Measurements from ENCODE around the gene MCOLN3.

The MCOLN3 gene, protein sequence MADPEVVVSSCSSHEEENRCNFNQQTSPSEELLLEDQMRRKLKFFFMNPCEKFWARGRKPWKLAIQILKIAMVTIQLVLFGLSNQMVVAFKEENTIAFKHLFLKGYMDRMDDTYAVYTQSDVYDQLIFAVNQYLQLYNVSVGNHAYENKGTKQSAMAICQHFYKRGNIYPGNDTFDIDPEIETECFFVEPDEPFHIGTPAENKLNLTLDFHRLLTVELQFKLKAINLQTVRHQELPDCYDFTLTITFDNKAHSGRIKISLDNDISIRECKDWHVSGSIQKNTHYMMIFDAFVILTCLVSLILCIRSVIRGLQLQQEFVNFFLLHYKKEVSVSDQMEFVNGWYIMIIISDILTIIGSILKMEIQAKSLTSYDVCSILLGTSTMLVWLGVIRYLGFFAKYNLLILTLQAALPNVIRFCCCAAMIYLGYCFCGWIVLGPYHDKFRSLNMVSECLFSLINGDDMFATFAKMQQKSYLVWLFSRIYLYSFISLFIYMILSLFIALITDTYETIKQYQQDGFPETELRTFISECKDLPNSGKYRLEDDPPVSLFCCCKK

DNA sequence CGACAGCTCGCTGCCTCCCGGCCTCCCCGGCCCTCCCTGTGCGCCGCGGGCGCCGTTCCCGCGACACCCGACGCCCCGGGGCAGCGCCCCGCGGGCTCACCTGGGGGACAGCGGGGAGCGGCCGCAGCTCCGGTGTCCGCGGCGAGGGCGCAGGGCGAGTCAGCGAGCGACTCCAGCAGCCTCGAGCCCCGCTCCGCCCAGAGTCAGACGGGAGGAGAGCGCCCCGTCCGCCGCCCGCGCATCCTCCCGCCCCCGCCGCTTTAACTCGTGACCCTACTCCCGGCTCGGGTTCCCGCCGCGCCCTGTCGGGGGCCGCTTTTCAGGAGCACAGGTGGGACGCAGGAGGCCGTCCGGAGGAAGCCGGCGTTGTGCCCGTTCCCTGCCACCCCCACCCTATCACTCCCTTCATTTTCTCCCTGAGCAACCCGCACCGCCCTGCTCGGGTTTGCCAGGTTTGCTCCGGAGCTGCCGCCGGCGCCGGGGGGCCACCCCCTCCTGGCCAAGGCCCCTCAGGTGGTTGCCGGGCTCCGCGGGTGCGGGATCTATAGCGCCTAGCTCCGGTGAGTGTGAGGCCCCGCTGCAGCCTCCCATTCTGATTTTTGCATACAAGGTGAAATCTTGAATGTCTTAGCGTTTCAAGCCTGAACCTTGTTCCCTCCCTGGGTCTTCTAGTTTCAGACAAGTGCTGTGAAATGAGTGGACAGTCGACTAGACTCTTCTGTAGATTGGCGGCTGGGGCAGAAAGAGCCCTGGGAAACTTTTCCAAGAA, at the start of gene MCOLN3:
Gene MCOLN3, minus strand, starts transcription at position 205 of the 769 bp plus-strand sequence. CDS start 3,140 bp downstream, outside the sequence.
- DNase-seq, result no peak

DNA sequence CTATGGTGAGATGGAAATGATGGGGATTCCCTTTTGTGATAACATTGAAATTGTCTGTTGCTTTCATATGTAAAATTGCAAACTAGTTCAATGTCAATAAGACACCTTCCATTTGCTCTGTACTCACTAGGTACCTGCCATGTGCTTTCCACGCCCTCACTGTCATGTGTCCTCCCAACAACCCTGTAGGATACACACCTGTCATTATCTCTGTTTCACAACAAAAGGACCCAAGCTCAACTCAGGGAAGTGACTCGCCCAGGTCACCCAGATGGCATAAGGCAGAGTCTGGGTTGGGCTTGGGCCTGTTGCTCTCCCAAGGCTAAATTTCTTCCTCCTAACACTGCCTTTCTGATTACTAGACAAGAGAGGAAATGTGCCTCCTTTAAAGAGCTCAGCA, 45.3 kb upstream of the MCOLN3 start:
- no peak for DNase-seq

DNA sequence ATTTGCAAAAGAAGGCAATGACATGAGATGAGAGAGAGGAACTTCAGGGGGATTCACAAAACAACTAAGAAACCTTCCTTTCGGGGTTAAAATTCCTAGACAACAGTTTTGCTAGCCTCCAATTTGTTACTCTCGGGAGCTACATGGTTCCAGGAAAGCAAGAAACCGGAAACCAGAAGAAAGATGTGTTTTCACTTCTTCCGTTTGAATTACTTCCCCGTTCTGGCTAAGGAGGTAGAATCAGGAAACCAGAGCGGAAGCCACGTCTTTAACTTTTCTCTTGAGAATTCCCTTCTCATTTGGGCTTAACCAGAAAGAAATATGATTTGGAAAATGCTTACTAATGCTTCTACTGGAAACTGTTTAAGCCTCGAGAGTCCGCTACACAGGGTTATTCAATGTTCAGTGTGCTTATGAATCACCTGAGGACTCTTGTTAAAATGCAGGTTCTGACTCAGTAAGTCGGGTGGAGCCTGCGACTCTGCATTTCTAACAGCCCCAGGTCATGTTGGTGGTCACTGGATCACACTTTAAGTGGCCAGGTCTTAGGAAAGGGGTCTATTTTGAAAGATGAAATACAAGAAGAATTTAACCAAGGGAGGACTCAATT, 43.5 kb upstream of the MCOLN3 start:
- no peak for DNase-seq

DNA sequence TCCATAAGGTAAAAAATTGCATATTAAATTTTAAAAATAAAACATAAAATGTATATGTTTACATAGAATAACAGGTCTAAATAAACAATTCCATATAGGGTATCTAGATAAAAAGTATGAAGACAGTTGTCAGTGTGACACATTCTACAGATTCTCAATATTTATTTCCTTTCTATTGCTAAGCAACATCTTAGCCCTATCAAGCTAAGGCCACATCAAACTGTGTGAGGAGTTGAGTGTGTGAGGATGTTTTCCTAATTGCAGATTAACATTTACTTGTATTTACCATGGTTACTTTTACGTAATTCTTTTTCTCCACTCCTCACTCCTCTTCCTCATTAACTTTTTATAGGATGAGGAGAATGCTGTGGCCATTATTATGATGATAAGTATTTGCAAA, 41.9 kb upstream of the MCOLN3 start:
- no peak for DNase-seq

DNA sequence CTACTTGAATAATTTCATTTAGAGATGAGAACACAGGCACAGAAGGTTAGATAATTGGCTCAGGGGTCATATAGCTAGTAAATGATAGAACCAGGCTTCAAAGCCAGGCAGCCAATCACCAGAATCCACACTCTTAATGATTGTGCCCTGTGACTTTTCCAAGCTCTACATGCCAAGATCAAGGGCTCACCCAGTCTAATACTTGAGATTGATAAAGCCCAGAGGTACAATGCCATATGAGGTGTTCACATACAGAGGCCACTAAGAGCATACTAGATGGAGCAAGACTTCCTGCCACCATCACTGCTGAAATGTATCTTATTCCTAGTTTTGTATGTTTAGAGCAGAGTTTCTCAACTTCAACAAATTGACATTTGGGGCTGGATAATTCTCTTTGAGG, 40.9 kb upstream of the MCOLN3 start:
- no peak for DNase-seq

DNA sequence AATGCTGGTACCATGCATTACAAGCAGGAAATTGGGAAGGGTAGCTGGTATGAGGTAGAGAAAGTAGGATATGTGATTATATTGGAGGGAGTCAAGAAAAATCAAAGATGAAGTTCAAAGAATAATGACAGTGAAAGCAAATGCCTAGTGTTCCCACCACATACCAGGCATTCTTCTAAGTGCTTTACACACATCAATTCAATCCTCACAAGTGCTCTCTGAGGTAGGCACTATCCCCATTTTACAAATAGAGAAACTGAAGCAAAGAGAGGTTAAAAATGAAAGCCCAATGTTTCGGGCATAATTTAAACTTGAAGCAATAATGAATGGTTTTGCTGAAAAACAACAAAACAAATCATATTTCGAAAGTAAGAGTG, 40.1 kb upstream of the MCOLN3 start:
- DNase-seq, result no peak

DNA sequence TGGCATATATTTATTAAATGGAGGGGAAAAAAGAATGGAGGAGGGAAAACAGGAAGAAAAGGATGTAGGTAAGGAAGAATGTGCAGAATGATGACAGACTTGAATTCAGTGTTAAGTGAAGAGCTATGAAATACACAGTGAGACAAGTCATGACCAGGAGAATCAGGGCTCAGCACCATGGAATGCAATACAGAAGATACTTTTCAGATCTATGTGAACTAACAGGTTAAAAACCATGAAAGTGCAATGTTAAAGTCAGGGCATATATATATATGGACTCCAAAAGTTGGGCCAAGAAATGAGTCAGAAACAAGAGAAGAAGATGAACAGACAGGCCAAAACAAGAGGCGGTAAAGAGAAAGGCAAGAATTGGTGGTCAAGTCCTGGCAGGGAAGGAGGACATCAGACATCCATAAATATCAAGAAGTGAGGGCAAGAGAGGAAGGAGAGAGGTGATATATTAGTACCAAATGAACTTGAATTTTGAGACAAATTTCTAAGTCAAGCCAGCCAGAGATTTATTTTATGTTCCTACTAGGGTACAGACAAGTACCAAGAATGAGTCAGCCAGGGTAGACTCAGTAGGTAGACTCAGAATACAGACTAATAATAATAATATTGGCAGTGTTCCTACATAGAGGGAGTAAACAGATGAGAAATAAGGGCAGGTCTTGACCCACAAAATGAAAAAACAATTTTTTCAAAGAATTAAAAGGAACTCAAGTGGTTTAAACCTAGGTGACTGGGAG, 39.5 kb upstream of the MCOLN3 start:
- DNase-seq, result no peak

DNA sequence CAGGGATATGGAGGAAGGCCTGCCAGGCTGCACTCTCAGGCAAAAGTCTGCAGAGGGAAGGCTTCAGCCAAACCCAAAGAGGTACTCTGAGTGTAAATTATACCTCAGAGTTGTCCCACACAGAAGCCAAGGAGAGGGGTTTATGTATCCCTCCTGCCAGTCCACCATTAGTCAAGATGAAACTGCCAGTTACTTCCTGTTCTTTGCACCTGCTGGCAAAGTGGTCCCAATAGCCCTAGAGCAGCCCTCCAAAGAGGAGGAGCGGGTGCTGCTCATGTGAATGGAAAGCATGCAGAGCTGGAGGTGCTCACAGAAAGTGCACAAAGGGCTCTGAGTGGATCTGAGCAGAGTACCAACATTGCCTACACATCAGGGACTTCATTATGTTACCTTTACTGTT, 37.1 kb upstream of the MCOLN3 start:
- no peak for DNase-seq

DNA sequence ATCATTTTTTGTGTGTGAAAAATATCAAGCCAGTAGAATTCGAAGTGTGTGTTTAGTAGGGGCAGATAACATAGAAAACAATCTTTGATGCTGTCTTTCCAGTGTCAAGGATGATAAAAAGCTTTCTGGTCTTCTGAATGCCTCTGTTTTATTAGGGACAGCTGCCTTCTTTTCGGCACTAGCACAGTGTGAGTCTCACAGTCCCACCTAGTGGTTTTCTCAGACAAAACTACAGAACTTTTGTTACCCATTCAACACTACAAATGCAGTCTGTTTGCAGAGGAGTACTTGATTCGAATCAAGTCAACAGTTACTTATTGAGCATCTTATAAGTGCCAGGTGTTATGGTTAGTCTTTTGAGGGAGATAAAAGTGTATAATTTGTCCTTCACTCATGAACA, 30.6 kb upstream of the MCOLN3 start:
- DNase-seq, result no peak

DNA sequence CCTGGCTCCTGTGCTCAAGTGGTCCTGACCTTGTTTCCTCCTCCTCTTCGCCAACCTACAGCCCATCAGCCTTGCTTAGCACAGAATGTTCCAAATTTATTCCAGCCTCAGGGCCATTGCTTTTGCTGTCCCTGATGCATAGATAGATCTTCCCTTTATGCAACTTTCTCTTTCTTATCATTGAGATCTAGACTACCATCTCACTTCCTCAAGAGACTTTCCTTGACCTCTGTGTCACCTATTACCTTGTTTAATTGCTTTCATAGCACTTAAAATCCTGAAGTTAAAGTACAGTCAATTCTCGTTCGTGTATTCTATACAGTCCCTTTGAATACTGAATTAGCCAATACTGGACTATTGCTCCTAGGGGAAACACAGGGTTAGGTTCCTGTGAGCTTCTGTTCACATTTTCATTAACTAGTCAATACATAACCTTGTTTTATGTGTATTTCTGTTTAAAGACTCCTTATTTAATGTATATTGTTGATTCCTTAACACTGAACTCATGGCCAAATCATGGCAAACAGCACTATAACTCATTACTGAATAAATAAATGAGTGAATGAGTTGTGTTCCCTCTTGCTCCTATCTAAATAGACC, 26.2 kb upstream of the MCOLN3 start:
- DNase-seq, result no peak

DNA sequence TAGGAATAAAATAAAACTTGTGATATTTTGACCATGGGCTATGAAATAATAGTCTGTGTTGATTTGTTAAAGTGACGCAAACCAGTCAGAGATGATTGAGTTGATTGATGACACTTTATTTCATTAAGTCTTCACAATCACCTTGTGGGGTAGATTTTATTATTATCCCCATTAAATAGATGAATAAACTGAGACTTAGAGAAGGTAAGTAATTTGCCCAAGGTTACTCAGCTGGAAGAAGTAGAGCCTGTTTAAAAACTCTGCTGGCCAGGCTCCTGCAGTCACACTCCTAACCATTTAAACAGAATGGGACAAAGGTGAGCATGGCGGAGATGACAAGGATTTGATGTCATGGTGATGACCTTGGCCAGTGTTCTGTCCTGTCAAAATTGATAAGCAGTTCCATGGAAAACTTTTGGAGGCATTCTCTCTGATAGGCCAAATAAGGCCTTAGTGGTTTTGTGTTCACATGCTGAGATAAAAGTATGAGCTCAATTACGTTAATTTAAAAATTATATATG, 22.7 kb upstream of the MCOLN3 start:
- no peak for DNase-seq

DNA sequence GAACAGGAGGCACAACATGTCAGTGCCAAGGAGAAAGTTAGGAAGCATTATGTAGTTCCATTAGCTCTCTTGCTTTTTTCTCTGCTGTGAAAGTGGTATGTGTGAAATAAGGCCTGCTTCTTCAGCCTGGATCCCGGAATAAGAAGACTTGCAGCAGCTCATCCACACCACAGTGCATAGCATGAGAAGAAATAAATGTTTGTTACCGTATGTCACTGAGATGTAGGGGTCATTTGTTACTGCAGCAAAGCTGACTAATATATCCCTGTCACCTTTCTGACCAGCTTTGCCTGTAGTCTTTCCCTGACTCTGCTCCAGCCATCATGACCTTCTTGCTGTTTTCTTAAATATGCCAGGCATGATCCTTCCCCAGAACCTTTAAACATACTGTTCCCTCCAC, 20.5 kb upstream of the MCOLN3 start:
- DNase-seq, result no peak

DNA sequence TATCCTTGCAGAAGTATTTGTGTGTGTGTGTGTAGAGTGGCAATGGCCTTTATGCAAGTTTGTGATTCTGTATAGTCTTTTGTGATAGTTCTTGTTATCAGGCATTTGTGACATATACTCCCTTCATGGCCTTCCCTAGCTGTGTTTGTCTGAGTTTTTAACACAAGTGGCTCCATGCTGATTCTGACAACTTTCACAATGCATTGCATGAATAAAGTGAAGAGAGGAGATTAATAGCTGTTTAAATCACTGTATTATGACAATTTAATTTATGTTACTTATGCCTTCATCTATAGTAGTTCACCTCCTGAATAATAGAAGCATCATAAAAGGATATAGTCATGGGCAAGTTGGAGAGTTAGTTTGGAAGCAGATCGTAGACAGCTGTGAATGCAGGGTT, 17.2 kb upstream of the MCOLN3 start:
- DNase-seq, result no peak

DNA sequence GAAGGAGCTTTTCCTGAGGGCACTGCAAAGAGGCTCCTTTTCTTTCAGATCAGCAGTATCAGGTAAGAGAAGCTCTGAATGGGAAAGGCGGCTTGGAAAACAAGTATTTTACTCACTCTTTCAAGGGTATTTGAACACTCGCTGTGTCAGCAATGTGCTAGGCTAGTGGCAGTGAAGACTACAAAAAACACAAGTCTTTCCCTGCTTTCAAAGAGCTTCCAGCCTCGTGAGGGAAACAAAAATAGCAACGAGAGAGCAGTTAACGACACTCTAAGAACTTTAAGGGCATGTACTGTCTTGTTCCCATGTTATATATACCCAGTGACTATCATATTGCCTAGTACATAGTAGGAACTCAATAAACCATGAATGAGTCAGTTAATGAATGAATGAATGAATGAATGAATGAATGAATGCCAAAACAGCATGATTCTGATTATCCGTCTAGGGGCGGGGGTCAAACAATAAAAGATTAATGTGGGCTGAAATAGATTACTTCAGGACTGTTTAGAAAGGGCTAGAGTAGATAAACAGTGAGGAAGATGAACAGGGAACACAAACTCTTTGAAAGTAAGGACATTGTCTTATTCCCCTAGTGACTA, 14.2 kb upstream of the MCOLN3 start:
- no peak for DNase-seq

DNA sequence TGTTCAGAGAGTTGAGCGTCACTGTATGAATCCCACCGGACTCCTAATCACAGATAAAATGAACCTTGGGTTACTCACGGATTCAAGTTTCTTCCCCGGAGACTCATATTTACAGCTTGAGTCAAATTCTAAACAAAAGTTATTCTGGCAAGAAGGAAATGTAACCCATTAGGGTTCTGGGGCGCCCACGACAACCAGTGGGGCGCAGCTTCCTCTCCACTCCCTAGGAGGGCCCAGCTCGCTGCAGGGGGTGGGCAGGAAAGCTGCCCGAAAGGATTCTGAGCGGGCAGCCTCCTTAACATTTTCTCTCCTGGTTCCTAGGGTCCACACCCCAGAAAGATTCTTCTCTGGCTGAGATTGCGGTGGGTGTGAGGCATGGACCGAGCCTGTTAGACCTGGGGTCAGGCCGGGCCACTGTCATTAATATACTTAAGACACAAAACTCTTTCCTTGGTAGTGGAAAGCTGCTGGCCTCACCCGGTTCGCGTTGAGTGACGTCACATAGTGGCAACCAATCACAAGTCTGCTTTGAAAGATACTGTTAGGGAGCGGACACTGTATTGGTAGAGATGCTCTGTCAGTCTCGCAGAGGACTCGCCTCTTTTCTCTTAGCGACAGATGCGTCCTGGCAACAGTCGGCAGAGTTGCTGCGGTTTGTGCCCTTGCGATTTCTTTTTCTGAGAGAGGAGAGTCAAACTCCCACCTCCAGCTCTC, 13.6 kb upstream of the MCOLN3 start:
- DNase-seq, result peak; percentile 87

DNA sequence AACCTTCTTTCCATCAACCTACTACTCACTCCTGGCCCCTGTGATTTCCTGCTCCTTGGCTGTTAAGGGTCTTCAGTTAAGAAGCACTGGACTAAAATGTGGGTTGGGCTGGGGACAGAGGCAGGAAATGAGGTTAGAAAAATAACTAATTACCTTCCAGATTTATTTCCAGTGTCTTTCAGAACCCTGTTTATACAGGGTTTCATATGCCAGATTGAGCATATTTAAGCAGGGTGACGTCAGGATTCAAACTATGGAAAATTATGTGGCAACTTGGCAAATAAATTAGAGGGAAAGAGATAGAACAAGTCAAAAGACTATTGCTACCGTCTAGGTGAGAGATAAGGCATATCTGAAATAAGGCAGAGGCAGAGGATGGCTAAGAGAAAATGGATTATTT, 11.7 kb upstream of the MCOLN3 start:
- DNase-seq, result no peak

DNA sequence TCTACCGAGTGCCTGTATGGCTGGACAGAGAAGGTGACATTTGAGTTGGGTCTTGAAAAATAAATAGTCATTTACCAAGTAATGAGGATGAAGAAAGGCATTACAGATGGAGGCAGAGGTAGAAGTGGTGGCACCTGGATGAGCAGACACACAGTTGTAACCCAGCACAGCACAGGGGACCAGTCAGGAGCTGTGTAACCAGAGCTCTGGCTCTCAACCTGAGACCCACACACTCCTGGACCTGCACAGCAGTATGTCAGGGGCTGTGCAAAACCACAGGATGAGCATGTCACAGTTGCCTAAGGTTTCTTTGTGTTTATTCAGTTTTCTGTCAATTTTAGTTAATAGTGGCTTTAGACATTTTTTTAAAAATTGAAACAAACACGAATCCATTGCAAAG, 11.3 kb upstream of the MCOLN3 start:
- no peak for DNase-seq

DNA sequence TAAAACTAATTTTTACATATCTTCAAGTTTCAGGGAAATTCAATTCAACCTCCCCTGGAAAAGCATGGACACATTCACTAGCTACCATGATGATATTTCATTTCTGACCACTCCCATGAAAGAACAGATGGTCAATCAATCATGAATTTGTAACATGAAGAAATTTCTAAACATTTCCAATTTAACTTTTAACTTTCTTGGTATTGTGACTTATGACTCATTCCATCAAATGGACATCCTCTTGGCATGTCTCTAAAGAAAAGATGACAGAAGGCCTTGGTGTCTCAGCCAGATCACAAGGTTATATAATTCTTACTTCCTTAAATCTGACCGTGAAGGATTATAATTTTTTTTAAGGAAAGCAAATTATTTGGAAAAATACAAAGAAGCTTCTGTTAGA, 10.5 kb upstream of the MCOLN3 start:
- DNase-seq, result no peak

DNA sequence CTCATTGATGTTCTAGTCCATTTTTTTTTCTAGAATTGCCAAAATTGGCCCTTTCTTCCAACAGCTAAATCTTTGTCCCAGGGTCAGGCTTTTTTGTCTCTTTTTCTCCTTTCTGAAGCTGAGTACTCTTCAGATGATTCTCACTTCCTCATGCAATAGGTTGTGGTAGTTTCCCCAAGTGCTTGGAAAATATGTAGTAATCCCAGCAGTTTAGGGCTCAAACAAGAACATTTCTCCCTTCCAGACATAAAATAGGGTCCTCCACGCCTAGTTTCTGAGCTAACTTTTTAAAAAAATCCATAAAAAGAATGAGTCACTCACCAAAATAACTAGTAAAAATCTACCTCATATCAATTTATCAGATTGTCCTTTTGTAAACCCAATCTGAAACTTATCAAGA, 10.0 kb upstream of the MCOLN3 start:
- no peak for DNase-seq

DNA sequence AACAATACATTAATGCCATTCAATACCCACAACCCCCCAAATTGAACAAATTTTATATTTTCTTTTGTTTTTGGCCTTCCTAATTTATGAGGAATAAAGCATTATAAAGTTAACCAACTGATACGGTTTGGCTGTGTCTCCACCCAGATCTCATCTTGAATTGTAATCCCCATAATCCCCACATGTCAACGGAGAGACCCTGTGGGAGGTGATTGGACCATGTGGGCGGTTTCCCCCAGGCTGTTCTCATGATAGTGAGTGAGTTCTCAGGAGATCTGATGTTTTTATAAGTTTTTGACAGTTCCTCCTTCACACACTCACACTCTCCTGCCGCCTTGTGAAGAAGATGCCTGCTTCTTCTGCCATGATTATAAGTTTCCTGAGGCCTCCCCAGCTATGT, 6.4 kb upstream of the MCOLN3 start:
- no peak for DNase-seq

DNA sequence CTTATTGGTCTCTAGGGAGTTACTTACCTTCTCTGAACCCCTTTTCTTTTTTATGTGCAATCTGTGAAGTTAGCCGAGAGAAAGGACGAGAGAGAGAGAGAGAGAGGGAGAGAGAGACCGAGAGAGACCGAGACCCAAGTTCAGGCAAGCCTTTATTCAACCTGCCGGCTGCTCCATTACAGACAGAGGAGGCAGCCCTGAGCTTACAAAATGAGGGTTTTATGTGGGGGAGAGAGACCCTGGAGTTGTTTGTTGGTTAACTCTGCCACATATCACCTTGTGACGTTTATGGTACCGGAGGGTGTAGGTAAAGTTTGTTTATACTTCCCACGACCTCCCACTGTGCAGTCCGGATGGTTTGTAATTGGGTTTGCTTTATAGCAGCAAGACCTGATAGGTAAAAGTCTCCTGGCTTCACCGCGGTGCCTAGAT, 1.5 kb upstream of the MCOLN3 start:
- no peak for DNase-seq
